Measurements from ENCODE around the gene CYP2J2.
"Not testable (repeated sequence)": the region's sequence is repeated elsewhere in the genome, so short reads cannot be mapped to it uniquely, and the experiment has no call there.

CYP2J2 gene

DNA sequence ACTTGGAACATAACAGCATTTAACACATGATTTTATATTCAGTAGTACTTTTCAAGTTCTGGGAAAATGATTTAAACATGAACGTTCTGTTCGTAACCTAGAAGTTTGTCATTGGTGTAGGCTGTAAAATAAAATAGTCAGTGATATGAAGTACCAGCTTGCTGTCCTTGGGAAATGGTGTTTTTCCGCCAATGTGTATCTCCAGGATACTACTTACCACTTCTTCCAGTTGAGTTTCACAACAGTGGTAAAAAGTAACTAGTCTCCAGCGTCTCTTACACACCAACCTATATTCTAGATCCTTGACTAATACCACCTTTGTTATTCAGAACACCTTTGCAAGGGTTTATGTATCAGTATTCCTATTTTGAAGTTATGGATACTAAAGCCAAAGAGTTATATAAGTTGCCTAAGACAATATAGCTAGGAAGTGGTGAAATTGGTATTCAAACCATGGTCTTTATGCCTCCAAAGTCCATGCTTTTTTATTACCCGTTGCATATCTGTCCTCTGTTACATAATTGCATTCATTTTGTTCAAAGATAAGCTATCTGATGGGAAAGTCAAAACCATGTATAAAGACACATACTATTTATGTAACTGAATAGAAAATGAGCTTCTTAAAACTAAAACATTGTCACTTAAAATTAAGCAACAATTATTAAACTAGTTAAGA, 68.8 kb downstream of the CYP2J2 start:
- DNase-seq = no peak

DNA sequence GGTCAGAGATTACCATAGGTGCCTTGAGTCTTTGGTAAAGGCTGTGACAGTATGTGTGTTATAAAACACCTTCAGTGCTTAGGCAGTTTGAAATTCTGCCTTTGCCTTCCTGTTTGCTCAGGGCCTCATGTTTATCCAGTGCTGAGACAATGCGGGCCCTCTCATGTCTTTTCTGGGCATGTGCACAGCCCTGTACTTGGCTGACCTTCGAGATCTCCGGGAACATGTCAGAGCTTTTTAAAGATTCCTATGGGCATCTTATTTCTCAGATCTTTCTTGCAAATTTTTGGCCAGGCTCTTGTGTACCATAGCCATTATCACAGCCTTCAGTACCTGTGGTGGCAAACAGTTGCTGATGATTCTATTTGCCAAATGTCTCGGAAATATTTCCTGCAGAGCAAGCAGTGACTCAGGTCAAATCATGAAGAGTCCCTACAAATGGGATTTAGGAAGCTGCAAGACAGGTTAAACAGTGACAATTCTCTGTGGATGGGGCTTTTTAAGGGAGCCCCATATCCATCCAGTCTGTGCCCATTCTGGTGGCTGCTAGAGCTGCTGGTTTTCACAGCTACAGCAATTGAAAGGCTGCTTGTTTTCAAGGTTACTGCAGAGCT, 69.7 kb downstream of the CYP2J2 start:
- DNase-seq = peak; percentile 47

DNA sequence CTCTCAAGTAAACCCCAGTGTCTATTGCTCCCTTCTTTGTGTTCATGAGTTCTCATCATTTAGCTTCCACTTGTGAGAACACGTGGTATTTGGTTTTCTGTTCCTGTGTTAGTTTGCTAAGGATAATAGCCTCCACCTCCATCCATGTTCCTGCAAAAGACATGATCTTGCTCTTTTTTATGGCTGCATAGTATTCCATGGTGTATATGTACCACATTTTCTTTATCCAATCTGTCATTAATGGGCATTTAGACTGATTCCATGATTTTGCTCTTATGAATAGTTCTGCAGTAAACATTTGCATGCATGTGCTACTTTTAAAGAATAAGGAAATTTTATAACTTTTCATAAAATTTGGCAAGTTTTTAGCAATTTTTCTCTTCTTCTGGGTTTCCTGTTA, 71.3 kb downstream of the CYP2J2 start:
- DNase-seq = not testable (repeated sequence)

DNA sequence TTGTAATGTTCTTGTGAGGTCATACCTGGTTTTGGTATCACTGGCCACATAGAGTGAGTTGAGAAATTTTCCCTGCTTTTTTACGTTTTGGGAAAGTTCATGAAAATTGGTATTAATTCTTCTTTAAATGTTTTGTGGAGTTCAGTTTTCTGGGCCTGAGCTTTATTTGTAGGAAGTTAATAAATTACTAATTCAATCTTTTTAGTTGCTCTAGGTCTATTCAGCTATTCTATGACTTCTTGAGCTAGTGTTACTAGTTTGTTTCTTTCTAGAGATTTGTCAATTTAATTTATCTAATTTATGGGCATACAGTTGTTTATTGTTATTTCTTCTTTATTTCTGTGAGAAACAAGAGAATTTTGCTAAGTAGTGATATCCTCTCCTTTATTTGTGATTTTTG, 74.5 kb downstream of the CYP2J2 start:
- DNase-seq = no peak

DNA sequence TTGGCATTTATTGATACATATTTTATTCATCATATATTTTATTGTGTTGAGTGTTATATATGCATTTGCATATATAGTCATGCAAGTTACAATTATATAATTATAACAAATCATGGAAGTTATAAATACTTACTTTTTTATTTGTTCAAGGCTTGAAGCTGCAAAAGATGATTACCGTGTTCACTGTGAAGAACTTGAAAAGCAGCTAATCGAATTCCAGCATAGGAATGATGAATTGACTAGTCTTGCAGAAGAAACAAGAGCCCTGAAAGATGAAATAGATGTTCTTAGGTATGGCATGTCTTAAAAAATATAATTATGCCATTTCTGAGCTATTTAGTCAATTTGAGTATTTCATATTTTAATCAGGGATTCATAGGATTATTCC, 79.7 kb downstream of the CYP2J2 start:
- DNase-seq = no peak

DNA sequence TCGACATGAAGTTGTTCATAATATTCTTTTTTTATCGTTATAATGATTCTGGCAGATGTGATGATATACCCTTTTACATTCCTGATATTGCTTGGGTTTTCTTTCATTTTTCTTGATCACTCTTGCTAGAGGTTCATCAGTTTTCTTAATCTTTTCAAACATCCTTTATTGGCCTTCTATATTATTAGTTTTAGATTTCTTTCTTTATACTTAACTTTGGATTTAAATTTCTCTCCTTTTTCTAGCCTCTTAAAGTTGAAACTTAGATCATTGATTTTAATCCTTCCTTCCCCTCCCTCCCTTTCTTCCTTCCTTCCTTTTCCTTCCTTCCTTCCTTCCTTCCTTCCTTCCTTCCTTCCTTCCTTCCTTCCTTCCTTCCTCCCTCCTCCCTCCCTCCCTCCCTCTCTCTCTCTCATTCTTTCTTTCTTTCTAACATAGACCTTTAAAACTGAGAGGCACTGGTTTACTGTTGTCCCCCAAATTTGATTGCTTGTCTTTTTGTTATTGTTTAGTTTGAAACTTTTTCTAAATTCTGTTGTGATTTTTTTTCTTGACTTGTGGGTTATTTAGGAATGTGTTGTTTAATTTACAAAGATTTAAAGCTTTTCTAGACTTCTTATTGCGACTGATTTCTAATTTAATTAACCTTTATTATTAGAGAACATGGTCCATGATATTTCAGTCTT, 80.2 kb downstream of the CYP2J2 start:
- DNase-seq = no peak

DNA sequence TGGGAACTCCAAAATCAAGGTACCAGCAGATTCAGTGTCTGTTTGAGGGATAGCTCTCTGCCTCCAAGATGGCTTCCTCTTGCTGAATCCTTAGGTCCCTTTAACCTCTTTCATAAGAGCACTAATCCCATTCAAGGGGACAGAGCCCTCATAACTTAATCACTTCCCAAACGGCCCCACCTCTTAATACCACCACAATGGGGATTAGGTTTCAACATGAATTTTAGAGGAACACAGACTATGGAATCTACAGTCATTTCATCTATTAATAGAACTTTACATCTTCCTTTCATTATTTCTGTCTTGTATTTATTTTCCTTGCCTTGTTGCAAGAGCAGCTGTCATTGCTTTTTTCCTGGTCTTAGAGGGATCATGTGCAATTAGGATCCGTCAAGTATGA, 81.5 kb downstream of the CYP2J2 start:
- DNase-seq = no peak

All from NCI-H774 (cell line).